Ovary (tissue), 9 donors: ENCODE results near the gene MNT. TPM values are rescaled to one million over a fixed set of nuclear protein-coding genes. Genes with fewer than 3 reads are reported as not detected.

ENCODE experiments used
- DNase-seq, 5 donors: peaks; one replicate each; pipeline ENCODE4 v3.0.0-alpha.2; 2019 to 2020
- H3K27ac ChIP-seq, 2 donors: fragments of 200-600 bp; one replicate each; pipeline versions ENCODE4 v1.5.1 to v1.8.0; 2019 to 2022
- H3K27me3 ChIP-seq: fragments of 200-600 bp; one replicate; pipeline ENCODE4 v1.8.0; 2022
- H3K36me3 ChIP-seq: fragments of 200-600 bp; sonication (generic); one replicate; pipeline ENCODE4 v1.5.1; 2019
- H3K4me1 ChIP-seq: one replicate; pipeline ENCODE4 v1.8.1; 2013; ENCODE audit warnings: mild to moderate bottlenecking, moderate library complexity; ENCODE audit not compliant: insufficient read depth
- H3K4me3 ChIP-seq: fragments of 200-600 bp; sonication (generic); one replicate; pipeline ENCODE4 v1.5.1; 2017
- H3K9me3 ChIP-seq, 2 donors: fragments of 200-600 bp in 1 of 2; sonication (generic) in 1 of 2; one replicate each; pipeline versions ENCODE4 v1.5.1 to v1.8.1; 2013 to 2019; ENCODE audit warnings: mild to moderate bottlenecking in 1 of 2, moderate library complexity in 1 of 2
- CTCF ChIP-seq, 3 donors: fragments of 450-650 bp in 2 of 3; fragments of 200-600 bp in 1 of 3; IDR thresholded peaks; one replicate each; pipeline versions ENCODE4 v1.5.1 to v1.8.0; 2016 to 2022; ENCODE audit warnings: antibody characterized with exemption in 3 of 3, mild to moderate bottlenecking in 1 of 3
- EP300 ChIP-seq: sonication (generic); formaldehyde crosslinking; IDR thresholded peaks from one replicate; pipeline ENCODE4 v1.6.1; 2017; ENCODE audit warnings: antibody characterized with exemption
- POLR2A ChIP-seq: fragments of 450-650 bp; IDR thresholded peaks from one replicate; pipeline ENCODE4 v1.6.1; 2017; ENCODE audit warnings: antibody characterized with exemption, mild to moderate bottlenecking, moderate library complexity
- WGBS, 3 donors: extraction: QIAGEN DNeasy Blood & Tissue Kit in 1 of 3; methylation state at CpG; one replicate each; pipeline versions ENCODE4 v1.1.5 to v1.1.7; 2013 to 2017; 5-methylcytosine and 5-hydroxymethylcytosine counted together
- intact Hi-C, 4 donors: fragments of 100-400 bp; cut with DNase I; formaldehyde crosslinking; loops; one replicate each; pipeline versions ENCODE4 v1.11.0 to v1.15.1; 2022 to 2023
- polyA plus RNA-seq, 2 donors: library from polyadenylated mRNA; stranded (reverse); fragments of 200-250 nt in 1 of 2; fragments of 350-450 nt in 1 of 2; fragmentation: Illumina TruSeq in 1 of 2; extraction: RNeasy Lipid Tissue Mini Kit (QIAGEN cat#74804) in 1 of 2; gene quantifications; one replicate each; pipeline ENCODE4 v1.2.3, GENCODE V29; 2013 to 2014
- total RNA-seq, 7 donors: library from RNA; depleted of rRNA in 2 of 7; stranded (reverse); fragments of >200 nt in 2 of 7; fragmentation: NEBNext Ultra II Directional in 3 of 7; extraction: Animal tissue kit (Norgen Biotek cat#: 25700) in 3 of 7; gene quantifications; one replicate each; pipeline versions ENCODE4 v1.1.0 to v1.2.4, GENCODE V29; 2016 to 2023
- donor health status: DM: no; HTN: no; CAD: no; lungs with moderate emphysema.
- donor health status: DM: no; HTN: no; CAD: no.
- donor health status: Bipolar disorder and iron deficiency.
- donor health status: DM: yes; HTN: yes; CAD: no.
- donor health status: DM: no; HTN: no; CAD: no.
- donor health status: DM: yes; HTN: yes; CAD: no.

MNT gene
- total and polyA plus RNA-seq, 9 donors = 5.0 to 37.0 (median 24.2) TPM

- intact Hi-C loops = no loop called here
- Histone ChIP-seq H3K27ac (no peak overlapping the region), H3K4me1 (no peaks in the 10 kb centered on the region), H3K27me3 (no peaks in the 10 kb centered on the region), H3K9me3 (no peaks in the 10 kb centered on the region), H3K4me3 (no peak overlapping the region), H3K36me3 (no peaks in the 10 kb centered on the region)
- WGBS, 3 donors = 94 to 98% (median 96%) methylated on average over 6 of the region's 6 CpGs
- no peak for DNase-seq
- no peak for TF ChIP-seq EP300
- TF ChIP-seq POLR2A = no peak
Measured at GRCh38 chr17:2351269-2351668, 49.6 kb downstream of the MNT start.

GRCh38 chr17:2347805-2348685 is 52.8 kb downstream of the MNT start:
- intact Hi-C loops = no loop called here
- DNase-seq = peak in 2 of 5 donors; percentile 12 to 29
- no peaks in the 10 kb centered on the region for H3K9me3 ChIP-seq
- H3K27me3 ChIP-seq = no peaks in the 10 kb centered on the region
- 45 to 52% (median 48%) methylated on average over 11 of the region's 11 CpGs for WGBS, 3 donors
- TF ChIP-seq POLR2A (no peak), CTCF (IDR thresholded peaks at IDR 0.05) (no peak), EP300 (no peak)
- no peak overlapping the region for H3K4me3 ChIP-seq
- H3K4me1 ChIP-seq = no peaks in the 10 kb centered on the region
- H3K36me3 ChIP-seq = no peaks in the 10 kb centered on the region
- no peak overlapping the region for H3K27ac ChIP-seq

GRCh38 chr17:2346475-2346874 is 54.4 kb downstream of the MNT start:
- peak in 2 of 5 donors; percentile 8 to 23 for DNase-seq
- H3K9me3 ChIP-seq = no peaks in the 10 kb centered on the region
- TF ChIP-seq POLR2A (no peak), CTCF (IDR thresholded peaks at IDR 0.05) (no peak), EP300 (no peak)

GRCh38 chr17:2344528-2344927 is 56.3 kb downstream of the MNT start:
- H3K4me3 ChIP-seq = no peak overlapping the region
- TF ChIP-seq CTCF (IDR thresholded peaks at IDR 0.05) (no peak), POLR2A (no peak), EP300 (no peak)
- H3K36me3 ChIP-seq = no peaks in the 10 kb centered on the region
- no peaks in the 10 kb centered on the region for H3K9me3 ChIP-seq
- intact Hi-C loops = no loop called here
- WGBS, 3 donors = 81 to 84% (median 84%) methylated on average over 10 of the region's 10 CpGs
- peak in 1 of 5 donors; percentile 12 for DNase-seq
- H3K27me3 ChIP-seq = no peaks in the 10 kb centered on the region
- H3K27ac ChIP-seq = no peak overlapping the region
- H3K4me1 ChIP-seq = no peaks in the 10 kb centered on the region

More at GRCh38 chr17:2346475-2346874, 54.4 kb downstream of the MNT start:
- Histone ChIP-seq H3K27ac (no peak overlapping the region), H3K27me3 (no peaks in the 10 kb centered on the region), H3K4me3 (no peak overlapping the region), H3K36me3 (no peaks in the 10 kb centered on the region), H3K4me1 (no peaks in the 10 kb centered on the region)
- 92 to 95% (median 95%) methylated on average over 8 of the region's 8 CpGs for WGBS, 3 donors
- intact Hi-C loops = no loop called here

GRCh38 chr17:2343421-2343820 is 57.4 kb downstream of the MNT start:
- TF ChIP-seq EP300 = no peak
- no peak for TF ChIP-seq POLR2A
- TF ChIP-seq CTCF (IDR thresholded peaks at IDR 0.05) = no peak
- 67 to 69% (median 68%) methylated on average over 5 of the region's 5 CpGs for WGBS, 3 donors
- no peaks in the 10 kb centered on the region for H3K27me3 ChIP-seq
- intact Hi-C loops = no loop called here
- H3K27ac ChIP-seq = no peak overlapping the region
- peak in 1 of 5 donors; percentile 16 for DNase-seq
- H3K9me3 ChIP-seq = no peaks in the 10 kb centered on the region
- no peaks in the 10 kb centered on the region for H3K4me1 ChIP-seq
- H3K4me3 ChIP-seq = no peak overlapping the region
- H3K36me3 ChIP-seq = no peaks in the 10 kb centered on the region
